ENCODE results near the gene GTF3C6. TPM values are rescaled to one million over a fixed set of nuclear protein-coding genes. Genes with fewer than 3 reads are reported as not detected.
A peak's percentile ranks its signal among the peaks of the same experiment; 100 is the strongest.

The GTF3C6 gene
- total and polyA plus RNA-seq, 2 donors from 2014 or later, result 78.1 to 128 TPM

DNA sequence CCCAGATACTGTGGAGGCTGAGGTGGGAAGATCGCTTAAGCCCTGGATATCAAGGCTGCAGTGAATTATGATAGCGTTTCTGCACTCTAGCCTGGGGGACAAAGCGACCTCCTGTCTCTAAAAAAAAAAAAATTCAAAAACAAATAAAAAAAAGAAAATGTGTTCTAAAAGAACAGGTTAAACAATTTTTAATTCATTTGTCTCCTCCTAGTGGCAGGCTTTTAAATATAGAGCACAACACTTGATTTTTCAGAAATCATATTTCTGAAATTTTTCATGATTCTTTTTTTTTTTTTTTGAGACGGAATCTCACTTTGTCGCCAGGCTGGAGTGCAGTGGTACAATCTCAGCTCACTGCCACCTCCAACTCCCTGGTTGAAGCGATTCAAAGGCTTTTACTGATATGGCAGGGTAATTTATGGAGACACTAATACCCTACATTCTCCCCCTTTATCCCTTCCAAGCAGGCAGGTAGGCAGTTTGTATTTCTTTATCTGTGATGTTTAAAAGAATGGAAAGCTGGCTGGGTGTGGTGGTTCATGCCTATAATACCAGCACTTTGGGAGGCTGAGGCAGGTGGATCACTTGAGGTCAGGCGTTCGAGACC lies 8.7 kb upstream of the GTF3C6 start:
- H3K9me3 ChIP-seq (ENCODE audit: control insufficient read depth in 2 of 3, insufficient read depth in 1 of 3, low read length in 3 of 3), result no peaks in the 10 kb centered on the region
- FAIRE-seq (no peak), DNase-seq (peak in 2 of 5 donors; percentile 27 to 53)
- peaks cover 0 to 4% (median 0%) of the 10 kb centered on the region in 3 donors for H3K4me1 ChIP-seq (ENCODE audit: control insufficient read depth in 2 of 3, insufficient read depth in 2 of 3, low read depth in 1 of 3, low read length in 3 of 3)
- H3K27me3 ChIP-seq (ENCODE audit: control insufficient read depth, insufficient read depth, low read length), result no peaks in the 10 kb centered on the region
- H3K9ac ChIP-seq (ENCODE audit: low read length in 3 of 3), result no peak overlapping the region
- intact Hi-C loops (cut with DNase I), result loop anchor here (10.0 kb wide), 1 partner anchor 265 kb away; no protein-coding TSS in a partner anchor
- no peaks in the 10 kb centered on the region for H3K36me3 ChIP-seq (ENCODE audit: control insufficient read depth in 2 of 3, insufficient read depth in 3 of 3, low read length in 3 of 3)
- H3K4me3 ChIP-seq (ENCODE audit: low read length in 3 of 3), result no peak overlapping the region
- TF ChIP-seq, protein P1, sequence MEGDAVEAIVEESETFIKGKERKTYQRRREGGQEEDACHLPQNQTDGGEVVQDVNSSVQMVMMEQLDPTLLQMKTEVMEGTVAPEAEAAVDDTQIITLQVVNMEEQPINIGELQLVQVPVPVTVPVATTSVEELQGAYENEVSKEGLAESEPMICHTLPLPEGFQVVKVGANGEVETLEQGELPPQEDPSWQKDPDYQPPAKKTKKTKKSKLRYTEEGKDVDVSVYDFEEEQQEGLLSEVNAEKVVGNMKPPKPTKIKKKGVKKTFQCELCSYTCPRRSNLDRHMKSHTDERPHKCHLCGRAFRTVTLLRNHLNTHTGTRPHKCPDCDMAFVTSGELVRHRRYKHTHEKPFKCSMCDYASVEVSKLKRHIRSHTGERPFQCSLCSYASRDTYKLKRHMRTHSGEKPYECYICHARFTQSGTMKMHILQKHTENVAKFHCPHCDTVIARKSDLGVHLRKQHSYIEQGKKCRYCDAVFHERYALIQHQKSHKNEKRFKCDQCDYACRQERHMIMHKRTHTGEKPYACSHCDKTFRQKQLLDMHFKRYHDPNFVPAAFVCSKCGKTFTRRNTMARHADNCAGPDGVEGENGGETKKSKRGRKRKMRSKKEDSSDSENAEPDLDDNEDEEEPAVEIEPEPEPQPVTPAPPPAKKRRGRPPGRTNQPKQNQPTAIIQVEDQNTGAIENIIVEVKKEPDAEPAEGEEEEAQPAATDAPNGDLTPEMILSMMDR (IDR thresholded peaks at IDR 0.05; ENCODE audit: borderline replicate concordance, extremely low read depth, insufficient read depth), result peak; percentile 51
- no peak overlapping the region for H3K27ac ChIP-seq (ENCODE audit: low read depth in 2 of 2, low read length in 2 of 2)

DNA sequence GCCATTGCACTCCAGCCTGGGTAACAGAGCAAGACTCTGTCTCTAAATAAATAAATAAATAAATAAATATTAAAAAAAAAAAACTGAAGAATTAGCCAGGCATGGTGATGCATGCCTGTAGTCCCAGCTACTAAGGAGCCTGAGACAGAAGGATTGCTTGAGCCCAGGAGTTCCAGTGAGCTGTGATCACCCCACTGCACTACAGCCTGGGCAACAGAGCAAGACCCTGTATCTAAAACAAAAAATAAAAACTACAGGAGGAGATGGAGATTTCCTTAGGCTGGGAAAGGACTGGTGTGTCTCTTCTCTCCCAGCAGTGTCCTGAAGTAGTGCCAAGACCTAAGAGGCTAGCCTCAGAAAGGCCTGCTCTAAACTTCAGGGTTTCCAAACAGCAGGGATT lies 8.1 kb upstream of the GTF3C6 start:
- no peak for DNase-seq
- Histone ChIP-seq H3K4me3 (ENCODE audit: low read length in 3 of 3) (no peak overlapping the region), H3K9ac (ENCODE audit: low read length in 3 of 3) (no peak overlapping the region), H3K4me1 (ENCODE audit: control insufficient read depth in 2 of 3, insufficient read depth in 2 of 3, low read depth in 1 of 3, low read length in 3 of 3) (peaks cover 0 to 4% (median 0%) of the 10 kb centered on the region in 3 donors), H3K36me3 (ENCODE audit: control insufficient read depth in 2 of 3, insufficient read depth in 3 of 3, low read length in 3 of 3) (no peaks in the 10 kb centered on the region), H3K9me3 (ENCODE audit: control insufficient read depth in 2 of 3, insufficient read depth in 1 of 3, low read length in 3 of 3) (no peaks in the 10 kb centered on the region), H3K27me3 (ENCODE audit: control insufficient read depth, insufficient read depth, low read length) (no peaks in the 10 kb centered on the region), H3K27ac (ENCODE audit: low read depth in 2 of 2, low read length in 2 of 2) (no peak overlapping the region)
- intact Hi-C loops (cut with DNase I), result no loop called here
- TF ChIP-seq, protein P1 (IDR thresholded peaks at IDR 0.05; ENCODE audit: borderline replicate concordance, extremely low read depth, insufficient read depth), result no peak
- FAIRE-seq, result no peak

- TF ChIP-seq, protein P1 (IDR thresholded peaks at IDR 0.05; ENCODE audit: borderline replicate concordance, extremely low read depth, insufficient read depth), result no peak
- H3K27me3 ChIP-seq (ENCODE audit: control insufficient read depth, insufficient read depth, low read length), result no peaks in the 10 kb centered on the region
- H3K9me3 ChIP-seq (ENCODE audit: control insufficient read depth in 2 of 3, insufficient read depth in 1 of 3, low read length in 3 of 3), result no peaks in the 10 kb centered on the region
- DNase-seq, result no peak
- peaks cover 0 to 4% (median 0%) of the 10 kb centered on the region in 3 donors for H3K4me1 ChIP-seq (ENCODE audit: control insufficient read depth in 2 of 3, insufficient read depth in 2 of 3, low read depth in 1 of 3, low read length in 3 of 3)
- no peak overlapping the region for H3K4me3 ChIP-seq (ENCODE audit: low read length in 3 of 3)
- FAIRE-seq, result no peak
- intact Hi-C loops (cut with DNase I), result no loop called here
- no peaks in the 10 kb centered on the region for H3K36me3 ChIP-seq (ENCODE audit: control insufficient read depth in 2 of 3, insufficient read depth in 3 of 3, low read length in 3 of 3)
- H3K9ac ChIP-seq (ENCODE audit: low read length in 3 of 3), result no peak overlapping the region
- no peak overlapping the region for H3K27ac ChIP-seq (ENCODE audit: low read depth in 2 of 2, low read length in 2 of 2)
Measured at GRCh38 chr6:110951008-110951407, 7.5 kb upstream of the GTF3C6 start.
